Stimulated activated CD4-positive, alpha-beta T cell treated with anti-CD3 and anti-CD28 coated beads, Interleukin-12 subunit alpha, Interleukin-12 subunit beta, amount 100 ng/mL, for 24 hours (primary cell): ENCODE measurements around the gene NCBP3.
"Not testable (repeated sequence)": the region's sequence is repeated elsewhere in the genome, so short reads cannot be mapped to it uniquely, and the experiment has no call there.

ENCODE experiments used
- DNase-seq, 2 experiments: peaks; one replicate each; pipeline ENCODE4 v3.0.0-alpha.2; 2020; ENCODE audit warnings: low read depth in 2 of 2

Gene NCBP3

DNA sequence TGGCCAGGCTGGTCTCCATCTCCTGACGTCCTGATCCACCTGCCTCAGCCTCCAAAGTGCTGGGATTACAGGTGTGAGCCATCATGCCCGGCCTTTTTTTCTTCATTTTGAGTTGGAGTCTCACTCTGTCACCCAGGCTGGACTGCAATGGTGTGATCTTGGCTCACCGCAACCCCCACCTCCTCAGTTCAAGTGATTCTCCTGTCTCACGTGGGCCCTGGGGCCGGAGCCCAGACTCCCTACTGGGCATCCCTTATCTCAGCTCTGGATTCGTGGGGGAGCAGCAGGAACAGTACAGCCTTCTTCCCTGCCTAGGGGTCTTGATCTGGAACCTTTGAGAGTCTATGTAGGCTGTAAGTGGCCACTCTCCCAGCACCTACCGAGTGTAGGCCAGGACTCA lies 52.8 kb downstream of the NCBP3 start:
- DNase-seq = not testable (repeated sequence)

- DNase-seq = no peak
Observed at GRCh38 chr17:3792481-3792880, 53.6 kb downstream of the NCBP3 start.

DNA sequence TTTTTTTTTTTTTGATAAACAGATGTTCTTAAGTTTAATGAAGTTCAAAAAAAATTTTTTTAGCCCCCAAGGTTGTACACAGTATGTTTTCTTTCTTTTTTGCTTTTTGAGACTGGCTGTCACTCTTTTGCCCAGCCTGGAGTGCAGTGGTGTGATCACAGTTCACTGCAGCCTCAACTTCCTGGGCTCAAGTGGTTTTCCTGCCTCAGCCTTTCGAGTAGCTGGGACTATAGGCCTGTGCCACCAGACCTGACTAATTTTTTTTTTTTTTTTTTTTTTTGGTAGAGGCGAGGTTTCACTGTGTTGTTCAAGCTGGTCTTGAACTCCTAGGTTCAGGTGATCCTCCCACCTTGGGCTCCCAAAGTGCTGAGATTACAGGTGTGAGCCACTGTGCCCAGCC lies 57.8 kb downstream of the NCBP3 start:
- DNase-seq = no peak

- DNase-seq = not testable (repeated sequence)
Observed at GRCh38 chr17:3785323-3785722, 60.7 kb downstream of the NCBP3 start.

- DNase-seq = no peak
Observed at GRCh38 chr17:3782751-3783150, 63.3 kb downstream of the NCBP3 start.

DNA sequence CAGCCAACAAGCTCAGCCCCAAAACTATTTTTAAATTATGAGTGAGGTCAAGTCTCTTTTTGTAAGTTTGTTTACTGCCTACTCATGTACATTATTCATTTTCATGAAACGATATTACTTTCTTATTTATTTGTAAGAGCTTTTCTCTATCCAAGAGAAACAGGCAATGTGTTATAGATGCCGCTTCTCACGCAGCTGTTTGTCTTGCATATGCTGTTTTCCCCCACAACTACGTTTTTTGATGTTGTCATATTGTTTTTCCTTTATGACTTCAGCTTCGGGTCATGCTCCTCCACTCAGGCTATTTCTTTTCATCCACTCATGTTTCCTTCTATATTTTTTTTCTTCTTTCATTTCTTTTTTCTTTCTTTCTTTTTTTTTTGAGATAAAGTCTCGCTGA lies 65.1 kb downstream of the NCBP3 start:
- no peak for DNase-seq

DNA sequence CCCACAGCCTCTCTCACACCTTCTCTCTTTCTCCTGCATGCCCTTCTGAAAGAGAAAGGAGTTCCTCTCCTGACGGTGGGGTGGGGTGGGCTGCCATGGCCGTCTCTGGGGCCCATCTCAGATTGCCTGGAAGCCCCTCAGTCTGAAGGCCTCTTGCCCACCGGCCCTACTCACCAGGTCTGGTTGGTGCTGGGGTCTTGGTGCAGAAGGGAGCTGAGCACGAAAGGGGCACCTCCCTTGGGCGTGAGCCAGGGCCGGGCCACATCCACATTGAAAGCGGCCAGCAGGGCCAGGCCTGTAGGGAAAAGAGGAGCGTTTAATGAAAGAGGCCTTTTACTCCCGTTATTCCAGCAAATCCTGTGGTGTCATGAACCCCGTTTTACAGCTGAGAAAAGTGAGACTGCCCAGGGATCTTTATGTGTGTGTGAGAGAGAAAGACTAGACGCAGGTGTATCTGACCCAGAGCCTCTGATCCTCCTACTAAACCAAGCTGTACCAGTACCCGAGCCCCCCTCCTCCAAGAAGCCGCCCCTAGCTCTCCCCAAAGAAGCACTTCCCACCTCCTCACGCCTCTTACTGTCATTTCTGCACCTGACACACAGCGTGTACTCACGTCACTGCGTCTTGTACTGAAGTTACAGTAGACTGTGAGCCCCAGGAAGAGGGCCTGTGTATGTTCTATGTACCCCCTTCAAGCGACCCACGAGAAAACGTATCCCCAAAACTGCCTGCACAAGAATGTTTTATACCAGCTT lies 68.5 kb downstream of the NCBP3 start:
- DNase-seq = no peak

DNA sequence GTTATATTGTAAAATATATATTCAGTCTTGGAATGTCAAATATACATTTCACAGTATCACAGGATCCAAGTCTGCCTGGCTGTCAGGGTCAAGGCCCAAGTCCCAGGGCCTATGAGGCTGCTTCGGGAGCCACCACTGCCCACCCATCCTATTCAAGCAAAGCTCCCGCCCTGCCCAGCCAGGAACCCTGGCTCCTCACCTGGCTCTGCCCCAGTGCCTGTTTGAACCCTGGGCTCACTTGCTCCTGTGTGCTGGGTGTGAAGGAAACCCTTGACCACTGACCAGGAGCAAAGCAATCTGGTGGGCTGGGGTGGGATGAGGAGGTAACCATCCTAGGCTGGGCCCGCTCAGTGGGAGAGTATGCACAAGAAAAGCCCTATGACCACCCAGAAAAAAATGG lies 72.1 kb downstream of the NCBP3 start:
- no peak for DNase-seq

DNA sequence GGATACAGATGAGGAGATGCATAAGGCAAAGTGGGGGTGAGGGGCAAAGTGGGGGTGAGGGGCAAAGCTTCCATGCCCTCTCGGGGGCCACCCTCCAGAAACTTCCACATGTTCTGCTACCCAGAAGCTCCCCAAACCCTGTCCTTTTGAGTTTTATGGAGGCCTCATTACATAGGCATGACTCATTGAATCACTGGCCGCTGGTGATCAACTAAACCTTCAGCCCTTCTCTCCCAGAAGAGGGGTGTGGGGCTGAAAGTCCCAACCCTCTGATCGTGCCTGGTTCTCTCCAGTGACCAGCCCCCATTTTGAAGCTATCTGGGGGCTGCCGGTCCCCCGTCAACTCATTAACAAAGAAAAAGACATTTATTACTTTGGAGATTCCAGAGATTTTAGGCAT lies 72.5 kb downstream of the NCBP3 start:
- DNase-seq = no peak

DNA sequence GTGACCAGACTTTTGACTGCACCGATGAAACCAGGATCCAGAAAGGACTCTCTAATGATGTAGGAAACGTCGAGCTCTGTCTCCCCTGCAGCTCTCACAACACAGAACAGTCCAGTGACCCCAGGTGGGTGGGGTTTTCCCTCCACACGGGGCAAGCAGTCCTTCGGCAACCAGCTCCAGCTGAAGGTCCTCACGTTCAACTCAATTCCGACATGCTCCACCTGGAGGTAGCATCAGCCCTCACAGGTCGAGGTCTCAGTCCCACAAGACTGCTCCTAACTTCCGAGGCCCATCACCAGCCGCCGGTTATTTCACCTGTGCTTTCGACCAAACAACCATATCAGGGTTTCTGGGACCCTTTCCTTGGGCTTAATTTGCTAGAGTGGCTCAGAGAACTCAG lies 73.3 kb downstream of the NCBP3 start:
- no peak for DNase-seq

DNA sequence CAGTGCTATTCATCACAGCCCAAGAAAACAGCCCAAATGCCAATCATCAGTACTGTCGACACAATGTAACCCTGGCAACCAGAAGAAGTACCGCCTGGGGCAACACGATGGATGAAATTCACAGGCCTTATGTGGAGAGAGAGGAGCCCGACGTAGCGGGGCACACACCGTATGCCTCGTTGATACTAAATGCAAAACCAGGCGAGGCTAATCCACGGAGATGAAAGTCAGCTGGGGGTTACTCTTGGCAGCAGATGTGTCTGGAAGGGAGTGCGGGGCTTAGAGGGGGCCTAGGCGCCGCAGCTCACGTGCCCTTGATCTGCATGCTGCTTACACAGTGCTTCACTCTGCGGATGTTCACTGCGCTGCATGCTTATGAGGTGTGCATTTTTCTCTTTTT lies 74.9 kb downstream of the NCBP3 start:
- DNase-seq = no peak

DNA sequence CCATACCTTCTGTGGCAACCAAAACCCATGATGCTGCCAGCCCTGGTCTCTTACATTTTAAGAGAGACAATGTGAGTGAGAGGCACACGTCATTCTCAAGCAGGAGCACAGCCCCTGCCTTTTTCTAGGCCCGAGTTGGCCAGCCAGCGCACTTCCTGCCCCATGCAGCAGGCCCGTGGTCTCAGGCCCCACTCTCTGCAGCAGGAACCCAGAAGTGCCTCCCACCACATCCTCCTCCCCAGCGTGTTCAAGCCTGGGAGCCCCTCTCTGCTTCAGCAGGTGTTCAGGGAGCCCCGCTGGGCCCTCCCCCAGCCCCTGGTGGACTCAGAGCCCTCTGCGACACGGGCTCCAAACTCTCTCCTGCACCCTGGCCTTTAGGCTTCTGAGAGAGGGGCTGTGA lies 75.6 kb downstream of the NCBP3 start:
- DNase-seq = no peak

DNA sequence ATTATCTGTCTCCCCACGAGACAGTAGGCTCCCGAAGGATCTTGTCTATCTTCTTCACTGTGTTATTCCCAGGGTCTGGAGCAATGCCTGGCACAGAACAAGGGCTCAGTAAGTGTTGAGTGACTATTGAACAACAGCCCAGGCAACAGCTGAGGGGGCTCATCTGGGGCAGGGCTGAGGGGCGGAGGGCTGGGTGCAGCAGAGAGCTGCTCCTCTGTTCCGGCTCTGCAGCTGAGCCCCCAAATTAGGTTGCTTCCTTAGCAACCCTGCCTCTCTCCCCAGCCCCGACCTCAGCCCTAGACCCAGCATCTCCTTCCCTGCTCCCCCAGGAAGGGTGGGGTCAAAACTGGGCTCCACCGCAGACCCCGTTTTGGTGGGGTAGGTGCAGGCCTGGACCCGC lies 77.3 kb downstream of the NCBP3 start:
- DNase-seq = no peak

DNA sequence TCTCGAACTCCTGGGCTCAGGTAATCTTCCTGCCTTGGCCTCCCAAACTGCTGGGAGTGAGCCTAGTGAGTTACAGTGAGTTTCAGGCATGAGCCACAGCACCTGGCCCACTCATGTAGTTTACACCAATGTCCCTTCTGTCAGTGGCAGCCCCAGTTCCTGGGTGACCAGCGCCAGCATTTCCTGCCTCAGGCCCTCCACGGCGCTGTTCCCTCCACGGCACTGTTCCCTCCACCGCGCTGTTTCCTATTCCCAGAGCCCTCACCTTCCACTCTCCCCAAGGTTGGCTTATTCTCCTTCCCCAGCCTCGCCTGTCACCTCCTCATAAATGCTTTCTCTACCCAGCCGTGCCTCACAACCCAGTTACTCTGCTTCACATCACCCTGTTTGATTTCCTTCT lies 77.7 kb downstream of the NCBP3 start:
- DNase-seq = no peak

GRCh38 chr17:3766779-3767178 lies 79.3 kb downstream of the NCBP3 start:
- no peak for DNase-seq

DNA sequence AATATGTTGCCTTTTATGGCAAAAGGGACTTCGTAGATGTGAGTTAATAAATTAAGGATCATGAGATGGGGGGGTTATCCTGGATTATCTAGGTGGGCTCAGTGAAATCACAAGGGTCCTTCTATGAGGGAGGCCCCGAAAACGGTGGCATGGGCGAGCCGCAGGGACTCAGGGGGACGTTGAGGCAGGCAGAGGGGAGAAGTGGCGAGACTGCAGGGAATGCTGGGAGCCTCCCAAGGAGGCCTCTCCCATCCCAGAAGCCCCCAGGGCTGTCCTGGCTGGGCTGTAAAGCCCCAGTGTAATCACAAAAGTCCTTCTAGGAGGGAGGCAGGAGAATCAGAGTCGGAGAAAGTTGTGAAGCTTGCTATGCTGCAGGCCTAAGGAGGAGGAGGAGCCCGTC lies 80.1 kb downstream of the NCBP3 start:
- no peak for DNase-seq

- no peak for DNase-seq
Observed at GRCh38 chr17:3763777-3764170, 82.3 kb downstream of the NCBP3 start.

DNA sequence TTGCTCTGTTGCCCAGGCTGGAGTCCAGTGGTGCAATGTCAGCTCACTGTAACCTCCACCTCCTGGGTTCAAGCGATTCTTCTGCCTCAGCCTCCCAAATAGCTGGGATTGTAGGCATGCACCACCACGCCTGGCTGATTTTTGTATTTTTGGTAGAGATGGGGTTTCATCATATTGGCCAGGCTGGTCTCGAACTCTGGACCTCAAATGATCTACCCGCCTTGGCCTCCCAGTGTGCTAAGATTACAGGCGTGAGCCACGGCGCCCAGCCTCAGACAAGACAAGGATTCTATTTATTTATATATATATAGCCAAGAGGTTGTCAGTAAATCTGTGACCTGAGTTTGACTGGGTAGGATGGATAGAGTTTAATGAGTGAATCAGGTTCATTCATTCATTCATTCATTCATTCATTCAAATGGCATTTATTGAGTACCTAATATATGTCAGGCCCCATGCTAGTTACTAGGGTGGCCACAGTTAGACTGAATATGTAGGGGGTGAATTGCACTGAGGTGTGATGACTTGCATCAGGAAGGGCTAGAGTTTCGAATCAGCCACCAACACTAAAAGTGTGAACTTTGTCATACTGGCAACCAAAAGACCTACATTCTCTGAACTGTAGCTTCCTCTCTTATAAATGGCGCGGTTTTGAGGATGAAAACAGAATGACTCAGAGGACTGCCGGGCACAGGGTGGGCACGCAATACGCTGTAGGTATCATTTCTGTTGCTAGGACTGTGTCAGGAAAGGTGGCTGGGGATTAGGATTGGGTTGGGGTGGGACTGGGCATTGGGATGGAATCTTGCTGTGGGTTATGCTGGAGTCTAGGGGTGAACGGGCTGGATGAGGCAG lies 82.9 kb downstream of the NCBP3 start:
- DNase-seq = no peak

- no peak for DNase-seq
Observed at GRCh38 chr17:3761918-3762380, 84.1 kb downstream of the NCBP3 start.

GRCh38 chr17:3761036-3761917 lies 84.8 kb downstream of the NCBP3 start:
- DNase-seq = no peak

DNA sequence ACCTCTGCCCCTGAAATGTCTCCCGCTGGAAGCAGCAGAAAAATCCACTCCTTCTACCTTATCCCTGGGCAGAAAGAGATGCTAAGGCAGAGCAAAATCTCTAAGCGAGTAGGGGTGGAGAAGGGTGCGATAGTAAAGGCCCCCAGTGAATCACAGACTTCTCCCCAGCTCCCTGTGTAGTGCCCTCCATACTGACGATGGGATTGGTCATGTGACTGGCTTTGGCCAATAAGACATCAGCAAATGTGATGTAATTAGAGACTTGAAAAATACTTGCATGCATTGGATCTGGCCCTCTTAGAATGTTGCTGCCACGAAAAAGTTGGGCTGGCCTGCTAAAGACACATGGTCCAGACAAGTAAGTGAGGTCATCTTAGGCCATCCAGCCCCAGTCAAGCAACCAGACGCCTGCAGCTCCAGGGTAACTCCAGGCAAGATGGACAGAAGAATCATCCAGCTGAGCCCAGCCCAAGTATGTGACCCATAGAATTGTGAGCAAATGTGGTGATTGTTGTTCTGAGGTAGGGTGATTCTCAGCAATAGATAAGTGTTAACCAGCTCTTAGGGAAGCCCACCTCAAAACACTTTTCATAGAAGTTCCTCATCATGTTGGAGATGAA lies 86.3 kb downstream of the NCBP3 start:
- no peak for DNase-seq
